ENCODE measurements around the gene RPL38. TPM values are rescaled to one million over a fixed set of nuclear protein-coding genes. Genes with fewer than 3 reads are reported as not detected.

RPL38 gene
- total RNA-seq, 1 donor from 2014 or later, result 243 TPM

DNA sequence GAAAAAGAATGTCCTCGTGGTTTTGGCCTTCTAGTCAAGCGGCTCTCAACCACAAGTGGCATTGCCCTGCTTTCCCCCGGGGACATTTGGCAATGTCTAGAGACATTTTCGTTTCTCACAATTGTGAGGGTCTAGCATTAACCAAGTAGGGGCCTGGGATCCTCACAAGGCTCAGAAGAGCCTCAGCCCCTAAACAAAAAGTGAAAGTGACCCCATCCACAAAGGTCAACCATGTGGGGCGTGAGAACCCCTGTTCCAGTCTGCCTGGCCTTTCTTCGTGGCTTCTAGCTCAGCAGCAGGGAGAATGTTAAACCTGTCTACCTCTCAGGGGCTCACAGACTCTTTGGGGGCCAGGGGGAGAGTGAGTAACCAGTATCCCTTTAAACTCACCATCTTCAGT lies 4.8 kb upstream of the RPL38 start:
- H3K4me1 ChIP-seq, result no peaks in the 10 kb centered on the region
- DNase-seq (ENCODE audit: low spot score in 2 of 2), result no peak
- TF ChIP-seq, protein P1, sequence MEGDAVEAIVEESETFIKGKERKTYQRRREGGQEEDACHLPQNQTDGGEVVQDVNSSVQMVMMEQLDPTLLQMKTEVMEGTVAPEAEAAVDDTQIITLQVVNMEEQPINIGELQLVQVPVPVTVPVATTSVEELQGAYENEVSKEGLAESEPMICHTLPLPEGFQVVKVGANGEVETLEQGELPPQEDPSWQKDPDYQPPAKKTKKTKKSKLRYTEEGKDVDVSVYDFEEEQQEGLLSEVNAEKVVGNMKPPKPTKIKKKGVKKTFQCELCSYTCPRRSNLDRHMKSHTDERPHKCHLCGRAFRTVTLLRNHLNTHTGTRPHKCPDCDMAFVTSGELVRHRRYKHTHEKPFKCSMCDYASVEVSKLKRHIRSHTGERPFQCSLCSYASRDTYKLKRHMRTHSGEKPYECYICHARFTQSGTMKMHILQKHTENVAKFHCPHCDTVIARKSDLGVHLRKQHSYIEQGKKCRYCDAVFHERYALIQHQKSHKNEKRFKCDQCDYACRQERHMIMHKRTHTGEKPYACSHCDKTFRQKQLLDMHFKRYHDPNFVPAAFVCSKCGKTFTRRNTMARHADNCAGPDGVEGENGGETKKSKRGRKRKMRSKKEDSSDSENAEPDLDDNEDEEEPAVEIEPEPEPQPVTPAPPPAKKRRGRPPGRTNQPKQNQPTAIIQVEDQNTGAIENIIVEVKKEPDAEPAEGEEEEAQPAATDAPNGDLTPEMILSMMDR (IDR thresholded peaks at IDR 0.05), result no peak
- H3K36me3 ChIP-seq, result no peaks in the 10 kb centered on the region
- peaks cover 4% of the 10 kb centered on the region for H3K27me3 ChIP-seq
- H3K4me3 ChIP-seq, result no peak overlapping the region
- no peaks in the 10 kb centered on the region for H3K9me3 ChIP-seq
- intact Hi-C loops (cut with DNase I), result no loop called here
- no peak overlapping the region for H3K27ac ChIP-seq

DNA sequence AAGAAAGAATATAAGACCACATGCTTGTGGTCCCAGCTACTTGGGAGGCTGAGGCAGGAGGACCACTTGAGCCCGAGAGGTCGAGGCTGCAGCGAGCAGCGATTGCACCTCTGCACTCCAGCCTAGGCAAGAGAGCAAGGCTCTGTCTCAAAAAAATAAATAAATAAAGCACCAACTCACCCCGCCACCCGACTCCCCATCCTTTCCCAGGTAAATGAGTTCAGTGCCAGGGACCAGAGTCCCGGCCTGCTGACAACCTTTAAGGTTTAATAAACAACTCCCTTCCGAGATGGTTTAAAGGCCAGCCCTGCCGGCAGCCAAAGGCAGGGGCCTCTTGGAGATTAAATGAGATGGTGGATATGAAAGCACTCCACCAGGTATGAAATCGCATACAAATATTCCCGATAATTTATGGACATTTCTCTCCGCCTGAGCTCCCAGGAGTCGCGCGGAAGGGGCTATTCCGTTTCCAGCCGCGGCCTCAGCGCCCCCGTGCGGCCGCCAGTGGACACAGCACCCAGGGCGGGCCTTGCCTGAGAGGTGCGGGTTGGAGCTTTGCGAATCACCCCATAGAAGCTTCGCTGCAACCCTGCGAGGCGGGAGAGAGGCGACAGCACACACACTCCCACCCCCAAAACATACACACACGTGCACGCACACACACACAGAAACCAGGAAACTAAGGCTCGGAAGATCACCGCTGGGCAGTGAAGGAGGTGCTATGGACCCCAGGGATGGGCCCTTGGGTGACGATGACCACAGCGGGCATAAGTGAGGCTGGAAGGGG lies 4.0 kb upstream of the RPL38 start:
- H3K4me3 ChIP-seq, result peak overlapping the region in 1 of 2 donors; percentile 31
- H3K36me3 ChIP-seq, result no peaks in the 10 kb centered on the region
- TF ChIP-seq, protein P1 (IDR thresholded peaks at IDR 0.05), result peak; percentile 64 to 95 (median 93)
- peaks cover 2 to 3% of the 10 kb centered on the region in 2 donors for H3K4me1 ChIP-seq
- H3K27me3 ChIP-seq, result peaks cover 4% of the 10 kb centered on the region
- intact Hi-C loops (cut with DNase I), result loop anchor here (5.0 to 10.0 kb wide), 3 partner anchors 425 to 575 kb away; partner anchors contain the start of genes NAT9 and SDK2
- no peaks in the 10 kb centered on the region for H3K9me3 ChIP-seq
- no peak overlapping the region for H3K27ac ChIP-seq
- peak in 1 of 2 donors; percentile 79 for DNase-seq (ENCODE audit: low spot score in 2 of 2)

DNA sequence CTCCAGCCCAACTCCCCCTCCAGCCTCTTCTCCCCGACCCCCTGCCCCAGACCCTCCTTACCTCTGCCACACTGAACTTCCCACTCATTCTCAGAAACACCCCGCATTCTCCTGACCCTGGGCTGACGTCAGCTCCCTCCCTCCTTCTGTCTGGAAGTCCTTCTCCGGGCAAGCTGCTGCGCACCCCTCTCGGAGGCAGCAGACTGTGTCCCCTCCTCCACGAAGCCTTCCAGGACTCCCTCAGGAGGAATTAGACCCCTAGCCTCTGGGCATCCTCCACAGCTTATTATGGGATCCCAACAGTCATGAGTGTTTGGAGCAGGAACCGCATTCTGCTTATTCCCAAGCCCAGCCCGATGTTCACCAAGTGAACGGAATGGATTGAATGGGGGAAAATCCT lies 3.4 kb upstream of the RPL38 start:
- Histone ChIP-seq H3K4me3 (no peak overlapping the region), H3K9me3 (no peaks in the 10 kb centered on the region), H3K27me3 (peaks cover 4% of the 10 kb centered on the region), H3K27ac (no peak overlapping the region), H3K4me1 (peaks cover 9% of the 10 kb centered on the region in 2 donors), H3K36me3 (peaks cover under 1 to 4% of the 10 kb centered on the region in 2 donors)
- intact Hi-C loops (cut with DNase I), result loop anchor here (5.0 to 10.0 kb wide), 3 partner anchors 425 to 575 kb away; partner anchors contain the start of genes NAT9 and SDK2
- DNase-seq (ENCODE audit: low spot score in 2 of 2), result no peak
- TF ChIP-seq, protein P1 (IDR thresholded peaks at IDR 0.05), result no peak

DNA sequence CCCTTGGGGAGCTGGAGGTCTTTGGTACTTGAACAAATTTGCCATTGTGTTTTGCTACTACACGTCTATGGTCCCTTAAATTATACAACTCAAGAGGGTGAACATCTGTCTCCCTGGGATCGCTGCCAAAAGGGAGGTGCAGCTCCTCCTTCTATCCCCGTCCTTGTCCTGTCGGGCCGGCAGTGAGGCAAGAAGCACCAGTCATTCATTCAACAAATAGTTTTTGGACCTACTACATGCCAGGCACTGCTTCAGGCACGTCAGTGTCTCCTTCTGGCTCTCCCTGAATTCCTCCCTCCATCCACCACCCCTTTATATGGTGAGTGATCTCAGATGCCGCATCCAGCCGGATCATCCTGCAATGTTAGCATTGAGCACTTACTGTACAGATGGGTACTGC lies 2.2 kb upstream of the RPL38 start:
- TF ChIP-seq, protein P1 (IDR thresholded peaks at IDR 0.05), result no peak
- intact Hi-C loops (cut with DNase I), result loop anchor here (5.0 to 10.0 kb wide), 3 partner anchors 426 to 574 kb away; partner anchors contain the start of genes NAT9 and SDK2
- no peak overlapping the region for H3K27ac ChIP-seq
- no peak overlapping the region for H3K4me3 ChIP-seq
- H3K27me3 ChIP-seq, result peaks cover 4% of the 10 kb centered on the region
- H3K36me3 ChIP-seq, result peaks cover 10 to 15% of the 10 kb centered on the region in 2 donors
- no peaks in the 10 kb centered on the region for H3K9me3 ChIP-seq
- peaks cover 9 to 15% of the 10 kb centered on the region in 2 donors for H3K4me1 ChIP-seq
- DNase-seq (ENCODE audit: low spot score in 2 of 2), result no peak

DNA sequence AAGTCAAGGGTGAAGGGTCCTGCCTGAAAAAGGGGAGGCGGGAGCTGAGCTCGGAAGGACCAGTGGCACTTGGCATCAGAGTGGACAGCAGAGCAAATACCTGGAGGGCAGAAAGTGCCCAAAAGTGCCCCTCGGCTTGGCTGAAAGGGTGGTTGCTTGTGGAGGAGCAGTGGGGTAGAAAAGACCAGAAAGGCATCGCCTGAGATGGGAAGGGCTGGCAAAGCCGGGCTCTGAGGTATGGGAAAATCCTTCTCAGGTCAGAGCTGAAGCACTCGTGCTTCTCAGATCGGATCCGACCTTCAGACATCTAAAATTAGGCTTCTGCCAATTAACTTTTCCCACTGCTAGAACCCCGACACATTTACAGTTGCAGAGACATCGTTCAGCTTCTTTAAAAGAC lies 1.5 kb upstream of the RPL38 start:
- intact Hi-C loops (cut with DNase I), result loop anchor here (5.0 to 10.0 kb wide), 3 partner anchors 427 to 573 kb away; partner anchors contain the start of genes NAT9 and SDK2
- TF ChIP-seq, protein P1 (IDR thresholded peaks at IDR 0.05), result no peak
- no peak overlapping the region for H3K4me3 ChIP-seq
- no peak for DNase-seq (ENCODE audit: low spot score in 2 of 2)
- no peaks in the 10 kb centered on the region for H3K9me3 ChIP-seq
- peaks cover 4% of the 10 kb centered on the region for H3K27me3 ChIP-seq
- H3K36me3 ChIP-seq, result peaks cover 11 to 22% of the 10 kb centered on the region in 2 donors
- peaks cover 9 to 15% of the 10 kb centered on the region in 2 donors for H3K4me1 ChIP-seq
- no peak overlapping the region for H3K27ac ChIP-seq
